Fibroblast of the aortic adventitia (primary cell): Measurements from ENCODE around the gene DAW1. TPM values are rescaled to one million over a fixed set of nuclear protein-coding genes. Genes with fewer than 3 reads are reported as not detected.

ENCODE experiments used
- DNase-seq: peaks from one replicate; pipeline ENCODE4 v3.0.0-alpha.2; 2010; ENCODE audit warnings: low read depth
- H3K4me3 ChIP-seq: 2 replicates; pipeline ENCODE4 v1.5.1; 2011; ENCODE audit warnings: low read depth, mild to moderate bottlenecking, control low read depth, low read length, moderate library complexity
- total RNA-seq: library from RNA; depleted of rRNA; stranded (reverse); fragments of >200 nt; gene quantifications from 2 replicates; pipeline ENCODE4 v1.2.3, GENCODE V29; 2012; ENCODE audit warnings: low replicate concordance
- TF ChIP-seq, protein P1 (sequence below): IDR thresholded peaks from 2 replicates; pipeline ENCODE4 v1.5.1; 2011; ENCODE audit warnings: mild to moderate bottlenecking, low read length, control low read depth, inconsistent platforms; ENCODE audit not compliant: insufficient read depth

DAW1 gene
- total RNA-seq, 1 donor, result 1.3 TPM

- DNase-seq, result peak; percentile 53
- TF ChIP-seq, protein P1, sequence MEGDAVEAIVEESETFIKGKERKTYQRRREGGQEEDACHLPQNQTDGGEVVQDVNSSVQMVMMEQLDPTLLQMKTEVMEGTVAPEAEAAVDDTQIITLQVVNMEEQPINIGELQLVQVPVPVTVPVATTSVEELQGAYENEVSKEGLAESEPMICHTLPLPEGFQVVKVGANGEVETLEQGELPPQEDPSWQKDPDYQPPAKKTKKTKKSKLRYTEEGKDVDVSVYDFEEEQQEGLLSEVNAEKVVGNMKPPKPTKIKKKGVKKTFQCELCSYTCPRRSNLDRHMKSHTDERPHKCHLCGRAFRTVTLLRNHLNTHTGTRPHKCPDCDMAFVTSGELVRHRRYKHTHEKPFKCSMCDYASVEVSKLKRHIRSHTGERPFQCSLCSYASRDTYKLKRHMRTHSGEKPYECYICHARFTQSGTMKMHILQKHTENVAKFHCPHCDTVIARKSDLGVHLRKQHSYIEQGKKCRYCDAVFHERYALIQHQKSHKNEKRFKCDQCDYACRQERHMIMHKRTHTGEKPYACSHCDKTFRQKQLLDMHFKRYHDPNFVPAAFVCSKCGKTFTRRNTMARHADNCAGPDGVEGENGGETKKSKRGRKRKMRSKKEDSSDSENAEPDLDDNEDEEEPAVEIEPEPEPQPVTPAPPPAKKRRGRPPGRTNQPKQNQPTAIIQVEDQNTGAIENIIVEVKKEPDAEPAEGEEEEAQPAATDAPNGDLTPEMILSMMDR, result no peak
- no peak overlapping the region for H3K4me3 ChIP-seq
Observed at GRCh38 chr2:227861011-227861410, 10.4 kb upstream of the DAW1 start.

- TF ChIP-seq, protein P1, result peak; percentile 62
- H3K4me3 ChIP-seq, result no peak overlapping the region
- DNase-seq, result peak; percentile 76
Observed at GRCh38 chr2:227862227-227862740, 9.1 kb upstream of the DAW1 start.

GRCh38 chr2:227862741-227863588 lies 8.5 kb upstream of the DAW1 start:
- TF ChIP-seq, protein P1, result peak; percentile 13
- no peak overlapping the region for H3K4me3 ChIP-seq
- peak; percentile 87 for DNase-seq

GRCh38 chr2:227864161-227864756 lies 7.2 kb upstream of the DAW1 start:
- peak overlapping the region; percentile 43 for H3K4me3 ChIP-seq
- TF ChIP-seq, protein P1, result no peak
- DNase-seq, result peak; percentile 95

GRCh38 chr2:227865291-227865690 lies 6.1 kb upstream of the DAW1 start:
- TF ChIP-seq, protein P1, result no peak
- no peak for DNase-seq
- H3K4me3 ChIP-seq, result no peak overlapping the region

DNA sequence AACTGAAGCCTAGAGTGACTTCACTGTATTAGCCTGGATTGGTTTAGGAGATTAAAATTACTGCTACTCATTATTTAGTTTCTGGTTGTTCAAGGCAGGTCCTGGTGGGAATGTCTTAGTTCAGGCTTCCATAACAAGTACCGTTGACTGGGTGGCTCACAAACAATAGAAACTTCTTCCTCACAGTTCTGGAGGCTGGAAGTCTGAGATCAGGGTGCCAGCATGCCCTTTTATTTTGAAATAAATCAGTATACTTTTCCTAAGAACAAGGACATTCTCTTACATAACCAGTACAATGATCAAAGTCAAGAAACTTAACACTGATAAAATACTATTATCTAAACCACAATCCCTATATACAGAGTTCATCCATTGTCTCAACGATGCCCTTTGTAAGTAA lies 4.0 kb upstream of the DAW1 start:
- TF ChIP-seq, protein P1, result no peak
- no peak for DNase-seq
- H3K4me3 ChIP-seq, result no peak overlapping the region
